HepG2 (cell line): ENCODE results near the gene PTGR3. TPM values are rescaled to one million over a fixed set of nuclear protein-coding genes. Genes with fewer than 3 reads are reported as not detected.
A peak's percentile ranks its signal among the peaks of the same experiment; 100 is the strongest.

ENCODE experiments used
- ATAC-seq: fragments of 200-7000 bp; cut with Tn5 transposase; 3 replicates; pipeline ENCODE4 v1.9.1; 2020; ENCODE audit warnings: mild to moderate bottlenecking, moderate library complexity
- BruUV-seq: library from RNA; stranded (reverse); fragments of 400-500 nt; replicated peaks from 2 replicates; lab custom pipeline; 2021; lab: Mats Ljungman, UMichigan
- CTCF ChIA-PET: fragments of 300-600 bp; formaldehyde crosslinking; extraction: SDS; loops from one replicate; lab custom pipeline; 2021; ENCODE audit warnings: low total read pairs, inconsistent platforms, low intra/inter-chr PET ratio; lab: Yijun Ruan, JAX
- POLR2A ChIA-PET: fragments of 350-600 bp; sonication (Branson Sonifier 250); formaldehyde crosslinking; loops from one replicate; lab custom pipeline; 2020; ENCODE audit warnings: antibody characterized with exemption, inconsistent platforms; lab: Yijun Ruan, JAX
- DNase-seq: peaks from one replicate; pipeline ENCODE4 v3.0.0-alpha.2; 2015; ENCODE audit warnings: low spot score
- FAIRE-seq: peaks from 3 replicates; lab custom pipeline; 2011; peaks lifted over from hg19 to GRCh38; lab: Jason Lieb, UNC
- H2AFZ ChIP-seq: one replicate; pipeline ENCODE4 v1.6.1; 2011; ENCODE audit warnings: low read length, inconsistent platforms
- H3K27ac ChIP-seq: fragments of 300-600 bp; 3 replicates; pipeline ENCODE4 v1.8.0; 2011; ENCODE audit warnings: mixed run types, mild to moderate bottlenecking, mixed read lengths, low read length, inconsistent platforms; ENCODE audit not compliant: insufficient read depth; ENCODE audit errors: extremely low read length
- H3K27me3 ChIP-seq, 2 experiments: fragments of 200-600 bp in 1 of 2; 2 replicates in 1 of 2; 3 replicates in 1 of 2; pipeline versions ENCODE4 v1.6.0 to v1.8.0; 2011; ENCODE audit warnings: low read length in 2 of 2, mild to moderate bottlenecking in 2 of 2, moderate library complexity in 2 of 2, inconsistent platforms in 1 of 2; ENCODE audit not compliant: insufficient read depth in 2 of 2, control insufficient read depth in 1 of 2
- H3K36me3 ChIP-seq, 2 experiments: fragments of 200-600 bp in 1 of 2; replicated peaks in 1 of 2; 2 replicates in 1 of 2; 3 replicates in 1 of 2; pipeline versions ENCODE4 v1.5.1 to v1.8.0; 2011; ENCODE audit warnings: low read length in 2 of 2, inconsistent platforms in 1 of 2; ENCODE audit not compliant: insufficient read depth in 2 of 2, control insufficient read depth in 1 of 2
- H3K4me1 ChIP-seq: 2 replicates; pipeline ENCODE4 v1.5.1; 2012; ENCODE audit warnings: low read length, inconsistent platforms; ENCODE audit not compliant: insufficient read depth
- H3K4me2 ChIP-seq: 2 replicates; pipeline ENCODE4 v1.6.0; 2011; ENCODE audit warnings: low read depth, low read length, inconsistent platforms
- H3K4me3 ChIP-seq, 3 experiments: fragments of 200-600 bp in 1 of 3; sonication (generic), shearing (Covaris generic) in 1 of 3; replicated peaks in 1 of 3; 2 replicates each; pipeline ENCODE4 v1.5.1; 2011 to 2016; ENCODE audit warnings: low read length in 3 of 3, inconsistent platforms in 2 of 3, low read depth in 2 of 3, mild to moderate bottlenecking in 2 of 3, control low read depth in 1 of 3, mixed read lengths in 1 of 3; ENCODE audit not compliant: insufficient read depth in 1 of 3
- H3K79me2 ChIP-seq: one replicate; pipeline ENCODE4 v1.6.1; 2011; ENCODE audit warnings: low read length, inconsistent platforms; ENCODE audit not compliant: insufficient read depth
- H3K9ac ChIP-seq: 2 replicates; pipeline ENCODE4 v1.6.0; 2011; ENCODE audit warnings: mild to moderate bottlenecking, low read depth, low read length, inconsistent platforms; ENCODE audit not compliant: insufficient read depth
- H3K9me3 ChIP-seq: 2 replicates; pipeline ENCODE4 v1.5.1; 2012; ENCODE audit warnings: mild to moderate bottlenecking, low read length
- H4K20me1 ChIP-seq: 2 replicates; pipeline ENCODE4 v1.6.0; 2011; ENCODE audit warnings: inconsistent platforms, mild to moderate bottlenecking, low read length, moderate library complexity; ENCODE audit not compliant: insufficient read depth
- ARID3A ChIP-seq: IDR thresholded peaks from 2 replicates; pipeline ENCODE4 v1.6.1; 2012; ENCODE audit warnings: low read depth, low read length, improper control_type of control experiment
- E2F2 ChIP-seq: sonication (generic); formaldehyde crosslinking; IDR thresholded peaks from 2 replicates; pipeline ENCODE4 v1.4.0; 2020; ENCODE audit warnings: missing genetic modification reagents, borderline replicate concordance
- GLMP ChIP-seq: sonication (generic); formaldehyde crosslinking; IDR thresholded peaks from 2 replicates; pipeline ENCODE4 v1.9.0; 2021; ENCODE audit warnings: missing genetic modification reagents, mild to moderate bottlenecking, borderline replicate concordance
- HOXA5 ChIP-seq: sonication (generic); formaldehyde crosslinking; IDR thresholded peaks from 2 replicates; pipeline ENCODE4 v1.4.0; 2020; ENCODE audit warnings: missing genetic modification reagents
- NR1H2 ChIP-seq: sonication (generic); formaldehyde crosslinking; IDR thresholded peaks from 2 replicates; pipeline ENCODE4 v1.8.1; 2022; ENCODE audit warnings: low read depth, missing genetic modification reagents, borderline replicate concordance
- PITX1 ChIP-seq: sonication (generic); formaldehyde crosslinking; IDR thresholded peaks from 2 replicates; pipeline ENCODE4 v1.5.1; 2020; ENCODE audit warnings: mild to moderate bottlenecking, missing genetic modification reagents
- SOX5 ChIP-seq: IDR thresholded peaks from 2 replicates; pipeline ENCODE4 v1.6.1; 2016; ENCODE audit warnings: borderline replicate concordance
- TCF7L2 ChIP-seq: IDR thresholded peaks from 2 replicates; pipeline ENCODE4 v1.6.1; 2011; ENCODE audit warnings: mild to moderate bottlenecking, low read depth, low read length, moderate library complexity
- ZMYM2 ChIP-seq: sonication (generic); formaldehyde crosslinking; IDR thresholded peaks from 2 replicates; pipeline ENCODE4 v1.8.0; 2022; ENCODE audit warnings: mild to moderate bottlenecking, missing genetic modification reagents
- ZNF598 ChIP-seq: sonication (generic); formaldehyde crosslinking; IDR thresholded peaks from 2 replicates; pipeline ENCODE4 v1.5.1; 2020; ENCODE audit warnings: mild to moderate bottlenecking, missing genetic modification reagents, borderline replicate concordance
- ZNF773 ChIP-seq: sonication (generic); formaldehyde crosslinking; IDR thresholded peaks from 2 replicates; pipeline ENCODE4 v1.4.0; 2020; ENCODE audit warnings: missing genetic modification reagents, borderline replicate concordance
- WGBS: methylation state at CpG from one replicate; pipeline ENCODE4 v1.1.6; 2017; ENCODE audit warnings: low lambda C conversion rate; 5-methylcytosine and 5-hydroxymethylcytosine counted together
- in situ Hi-C: cut with HindIII; loops from 2 replicates; pipeline ENCODE4 v1.10.0; 2017; ENCODE audit warnings: low pct_unique_long_range_greater_than_20kb; ENCODE audit not compliant: extremely low pct_ligation_motif_present
- intact Hi-C: fragments of 100-400 bp; cut with micrococcal nuclease; formaldehyde crosslinking; loops from one replicate; pipeline ENCODE4 v1.10.0; 2022; ENCODE audit not compliant: unreplicated experiment
- polyA plus RNA-seq, 8 experiments: library from polyadenylated mRNA; depleted of rRNA in 3 of 8; stranded (reverse) in 7 of 8; unstranded in 1 of 8; fragments of >200 nt; fragmentation: Illumina TruSeq in 4 of 8; extraction: Trizol in 4 of 8; gene quantifications; 2 replicates each; pipeline versions ENCODE4 v1.2.1 to v1.2.3, GENCODE V29; 2011 to 2016; ENCODE audit warnings: low read depth in 4 of 8, missing spikeins in 1 of 8, mixed read lengths in 1 of 8; ENCODE audit not compliant: insufficient read depth in 1 of 8
- total RNA-seq, 5 experiments: library from RNA; depleted of rRNA; stranded (reverse); fragments of >200 nt; fragmentation: Illumina TruSeq; extraction: Trizol; gene quantifications; 2 replicates each; pipeline ENCODE4 v1.2.3, GENCODE V29; 2016; ENCODE audit warnings: low read depth in 1 of 5

The PTGR3 gene
- total and polyA plus RNA-seq, 2 of the 13 experiments (the other 11 are each of a cell fraction or from before 2014, with no cell fraction given), result 11.5 to 25.3 TPM

- ATAC-seq, result no peak
- H4K20me1 ChIP-seq, result peaks cover 11% of the 10 kb centered on the region; the same call in 1 of the 2 replicates
- H3K9me3 ChIP-seq, result no peaks in the 10 kb centered on the region
- H3K27me3 ChIP-seq, result no peaks in the 10 kb centered on the region; a peak in 2 of 5 replicates
- H2AFZ ChIP-seq, result no peak overlapping the region
- ChIA-PET POLR2A (no interaction called here), CTCF (no interaction called here)
- WGBS, result 38% methylated on average over 14 of the region's 14 CpGs
- no TSS peak for BruUV-seq
- intact Hi-C loops, result loop anchor here (5.0 kb wide), 1 partner anchor 44 kb away; no protein-coding TSS in a partner anchor
- in situ Hi-C loops, result loop anchor here (25.0 kb wide), 1 partner anchor 919 kb away; the partner anchor contains the start of gene CYB5A
- peaks cover under 1 to 4% of the 10 kb centered on the region in 2 experiments; a peak in 3 of 5 replicates for H3K36me3 ChIP-seq
- no peak for FAIRE-seq
- DNase-seq, result no peak
- peak overlapping the region; percentile 92 to 97 (median 95) for H3K4me3 ChIP-seq
- no peak overlapping the region for H3K27ac ChIP-seq
- peak overlapping the region; percentile 91 for H3K9ac ChIP-seq
- H3K4me1 ChIP-seq, result peaks cover 21% of the 10 kb centered on the region
- H3K79me2 ChIP-seq, result peaks cover 54% of the 10 kb centered on the region
- H3K4me2 ChIP-seq, result peak overlapping the region; percentile 85
- TF ChIP-seq ZNF773 (CRISPR knock-in tag) (no peak), TCF7L2 (no peak), ZMYM2 (CRISPR knock-in tag) (no peak), HOXA5 (CRISPR knock-in tag) (0 out of 2 replicates have a peak, but pooled peaks have one; percentile 17), ZNF598 (CRISPR knock-in tag) (0 out of 2 replicates have a peak, but pooled peaks have one; percentile 9), ARID3A (no peak), GLMP (CRISPR knock-in tag) (no peak), E2F2 (CRISPR knock-in tag) (no peak), NR1H2 (CRISPR knock-in tag) (no peak), PITX1 (CRISPR knock-in tag) (no peak), SOX5 (CRISPR knock-in tag) (no peak)
Measured at GRCh38 chr18:75206452-75207309, 2.3 kb downstream of the PTGR3 start.
